Midbrain (tissue), 1 donor: ENCODE data around the gene CLEC1A.

Experiments
- DNase-seq: peaks from one replicate; lab custom pipeline; 2025; lab: John Stamatoyannopoulos, UW

CLEC1A gene, protein sequence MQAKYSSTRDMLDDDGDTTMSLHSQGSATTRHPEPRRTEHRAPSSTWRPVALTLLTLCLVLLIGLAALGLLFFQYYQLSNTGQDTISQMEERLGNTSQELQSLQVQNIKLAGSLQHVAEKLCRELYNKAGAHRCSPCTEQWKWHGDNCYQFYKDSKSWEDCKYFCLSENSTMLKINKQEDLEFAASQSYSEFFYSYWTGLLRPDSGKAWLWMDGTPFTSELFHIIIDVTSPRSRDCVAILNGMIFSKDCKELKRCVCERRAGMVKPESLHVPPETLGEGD

GRCh38 chr12:10098791-10099190, at the start of gene CLEC1A:
TSS of gene CLEC1A (minus strand) at chr12:10098985. CDS start at chr12:10098922, 63 bp downstream.
- DNase-seq: no peak

DNA sequence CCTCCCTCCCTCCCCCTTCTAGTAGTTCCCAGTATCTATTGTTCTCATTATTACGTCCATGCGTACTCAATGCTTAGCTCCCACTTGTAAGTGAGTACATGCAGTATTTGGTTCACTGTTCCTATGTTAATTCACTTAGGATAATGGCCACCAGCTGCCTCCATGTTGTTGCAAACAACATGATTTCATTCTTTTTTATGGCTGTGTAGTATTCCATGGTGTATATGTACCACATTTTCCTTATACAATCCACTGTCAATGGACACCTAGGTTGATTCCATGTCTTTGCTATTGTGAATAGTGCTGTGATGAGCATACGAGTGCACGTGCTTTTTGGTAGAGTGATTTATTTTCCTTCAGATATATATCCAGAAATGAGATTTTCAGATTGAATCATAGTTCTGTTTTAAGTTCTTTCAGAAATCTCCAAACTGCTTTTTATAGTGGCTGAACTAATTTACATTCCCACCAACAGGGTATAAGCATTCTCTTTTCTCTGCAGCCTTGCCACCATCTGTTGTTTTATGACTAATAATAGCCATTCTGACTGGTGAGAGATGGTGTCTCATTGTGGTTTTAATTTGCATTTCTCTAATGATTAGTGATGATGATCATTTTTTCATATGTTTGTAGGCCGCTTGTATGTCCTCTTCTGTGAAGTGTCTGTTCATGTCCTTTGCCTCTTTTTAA, 49.1 kb upstream of the CLEC1A start:
- DNase-seq: no peak

DNA sequence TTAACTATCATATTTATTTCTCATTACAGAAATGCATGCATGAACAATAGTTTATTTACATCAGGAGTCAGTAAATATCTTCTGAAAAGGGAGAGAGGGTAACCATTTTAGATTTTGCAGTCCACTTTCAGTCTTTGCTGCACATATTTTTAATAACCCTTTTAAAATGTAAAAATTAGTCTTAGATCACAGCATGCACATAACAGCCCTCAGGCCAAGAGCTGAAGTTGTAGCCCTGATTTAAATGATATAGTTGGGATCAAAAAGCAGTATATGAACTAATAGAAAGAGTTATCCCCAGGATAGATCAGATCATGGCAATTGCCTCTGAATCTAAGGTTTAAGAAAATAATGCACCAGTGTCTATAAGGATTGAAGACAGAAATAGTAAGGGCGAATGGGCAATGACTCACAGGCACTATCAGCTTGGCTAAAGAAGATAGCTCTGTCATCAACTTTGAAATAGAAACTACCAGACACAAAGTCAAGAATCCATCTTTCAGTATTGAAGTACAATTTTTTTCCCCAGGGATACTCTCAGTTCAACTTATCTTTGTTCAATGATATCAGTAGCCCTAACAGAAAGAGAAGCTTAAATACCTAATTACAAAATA, 44.3 kb upstream of the CLEC1A start:
- no peak for DNase-seq

- DNase-seq: peak; percentile 38
Measured at GRCh38 chr12:10140001-10140400, 41.2 kb upstream of the CLEC1A start.

- DNase-seq: no peak
Measured at GRCh38 chr12:10136637-10137205, 37.9 kb upstream of the CLEC1A start.

DNA sequence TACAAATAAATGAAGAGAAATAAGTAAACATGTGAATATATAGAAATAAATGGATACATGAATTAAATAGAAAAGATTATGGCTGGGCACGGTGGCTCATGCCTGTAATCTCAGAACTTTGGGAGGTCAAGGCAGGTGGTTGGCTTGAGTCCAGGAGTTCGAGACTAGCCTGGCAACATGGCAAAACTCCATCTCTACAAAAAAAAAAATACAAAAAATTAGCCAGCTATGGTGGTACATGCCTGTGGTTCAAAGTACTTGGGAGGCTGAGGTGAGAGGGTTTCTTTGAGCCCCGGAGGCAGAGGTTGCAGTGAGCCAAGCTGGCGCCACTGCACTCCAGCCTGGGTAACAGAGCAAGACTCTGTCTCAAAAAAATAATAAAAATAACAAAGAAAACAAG, 36.3 kb upstream of the CLEC1A start:
- no peak for DNase-seq

DNA sequence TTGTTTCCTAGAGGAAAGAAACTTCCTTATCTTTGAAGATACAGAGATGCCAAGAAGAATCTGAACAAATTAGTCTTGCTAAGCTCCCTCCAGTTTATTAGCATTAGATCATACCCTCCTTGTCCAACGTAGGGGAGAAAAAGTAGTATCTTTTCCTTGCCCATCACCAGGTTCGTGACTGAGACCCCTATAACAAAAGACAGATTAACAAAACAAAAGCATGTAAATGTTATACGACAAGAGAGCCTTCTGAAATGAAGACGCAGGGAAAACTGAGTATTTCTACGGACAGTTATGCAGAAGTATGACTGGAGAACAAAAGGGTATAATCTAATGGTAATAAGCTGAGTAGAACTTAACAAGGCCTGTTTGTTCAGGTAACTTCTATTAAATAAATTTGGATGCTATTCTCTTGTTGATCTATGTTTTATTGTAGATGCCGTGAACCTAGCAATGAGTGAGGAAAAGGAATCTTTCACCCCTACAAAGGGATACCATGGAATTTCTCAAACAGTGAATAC, 34.1 kb upstream of the CLEC1A start:
- DNase-seq: no peak

GRCh38 chr12:10131111-10131690, 32.4 kb upstream of the CLEC1A start:
- peak; percentile 13 for DNase-seq

DNA sequence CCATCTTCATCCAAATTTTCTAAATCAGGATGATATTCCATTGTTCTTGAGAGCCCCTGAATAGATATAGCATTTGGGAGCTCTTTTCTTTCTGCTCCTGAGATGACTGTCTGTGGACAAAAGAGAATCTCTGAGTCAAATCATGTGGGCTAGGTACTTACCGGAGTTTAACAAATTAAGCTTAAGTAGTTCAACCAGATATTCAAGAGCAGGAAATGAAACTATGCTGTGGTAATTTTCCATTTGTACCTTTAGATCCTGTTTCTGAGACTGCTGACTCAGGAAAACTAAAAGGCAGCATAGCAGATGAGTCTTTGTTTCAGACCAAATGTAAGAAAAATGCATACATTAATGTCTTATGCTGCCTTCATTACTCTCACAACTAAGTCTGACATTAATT, 31.3 kb upstream of the CLEC1A start, which contains the start of gene CLEC7A:
Gene CLEC7A, minus strand, starts transcription at position 158 of the 400 bp plus-strand sequence. Its CDS starts 117 bp downstream, at position 41.
- DNase-seq: no peak

- no peak for DNase-seq
Measured at GRCh38 chr12:10128687-10129086, 29.9 kb upstream of the CLEC1A start.

- DNase-seq: no peak
Measured at GRCh38 chr12:10126413-10126812, 27.6 kb upstream of the CLEC1A start.

DNA sequence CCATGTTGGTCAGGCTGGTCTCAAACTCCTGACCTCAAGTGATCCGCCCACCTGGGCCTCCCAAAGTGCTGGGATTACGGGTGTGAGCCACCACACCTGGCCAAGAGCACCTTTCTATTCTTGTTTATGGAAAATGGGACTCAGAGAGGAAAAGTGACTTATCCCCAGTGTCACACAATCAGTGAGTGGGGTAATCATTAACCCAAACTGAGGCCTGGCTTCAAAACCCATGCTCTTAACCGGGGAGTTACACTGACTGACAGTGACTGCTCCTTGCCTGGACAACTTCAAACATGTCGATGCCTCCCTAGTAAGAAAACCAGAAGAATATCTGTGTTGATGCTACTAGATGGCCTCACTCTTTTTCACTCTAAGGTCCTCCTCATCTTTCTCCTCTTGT, 23.9 kb upstream of the CLEC1A start:
- DNase-seq: no peak

DNA sequence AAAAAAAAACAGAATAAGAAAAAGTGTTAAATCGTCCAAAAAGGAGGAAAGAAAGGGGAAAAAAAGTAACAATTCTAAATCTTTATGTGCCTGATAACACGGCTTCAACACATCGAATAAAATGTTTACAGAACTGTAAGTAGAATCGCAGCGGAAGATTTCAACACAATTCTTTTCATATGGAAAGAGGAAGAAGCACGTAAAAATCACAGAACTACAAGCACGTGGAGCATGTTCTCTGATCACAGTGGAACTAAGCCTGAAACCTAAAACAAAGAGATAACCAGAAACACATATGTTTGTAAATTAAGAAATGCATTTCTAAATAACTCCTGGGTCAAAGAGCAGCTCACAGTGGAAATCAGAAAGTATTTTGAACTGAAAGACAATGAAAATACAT, 22.5 kb upstream of the CLEC1A start:
- peak; percentile 3 for DNase-seq

DNA sequence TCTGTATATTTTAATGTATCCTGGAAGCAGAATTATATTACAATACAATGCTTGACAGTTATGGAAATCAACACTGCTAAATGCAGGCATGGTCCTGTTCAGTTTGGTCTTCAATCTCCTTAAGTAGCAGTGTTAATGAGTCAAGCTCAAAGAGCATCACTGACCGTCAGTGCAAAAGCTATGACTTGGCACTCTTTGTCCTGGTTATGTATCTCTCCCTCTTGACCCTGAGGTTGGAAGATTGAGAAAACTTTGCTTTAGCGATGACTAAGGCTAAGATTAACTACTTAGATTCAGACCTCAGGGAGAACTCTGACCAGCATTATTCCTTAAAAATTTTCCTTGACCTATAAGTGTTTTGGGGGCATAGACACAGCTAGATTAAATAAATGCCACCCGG, 20.3 kb upstream of the CLEC1A start:
- no peak for DNase-seq

- no peak for DNase-seq
Measured at GRCh38 chr12:10115890-10116289, 17.1 kb upstream of the CLEC1A start.

DNA sequence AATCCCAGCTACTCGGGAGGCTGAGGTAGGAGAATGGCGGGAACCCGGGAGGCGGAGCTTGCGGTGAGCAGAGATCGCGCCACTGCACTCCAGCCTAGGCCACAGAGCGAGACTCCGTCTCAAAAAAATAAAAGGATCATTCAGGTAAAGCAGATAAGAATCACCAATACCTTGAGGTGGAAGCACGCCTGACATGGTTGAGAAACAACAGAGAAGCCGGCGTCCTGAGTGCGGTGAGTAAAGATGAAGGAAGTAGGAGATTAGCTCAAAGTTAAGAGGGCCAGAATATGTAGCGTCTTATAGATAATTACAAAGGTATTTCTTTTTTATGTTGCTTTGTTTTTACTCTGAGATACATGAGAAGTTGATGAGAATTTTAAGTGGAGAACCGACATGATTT, 16.5 kb upstream of the CLEC1A start:
- no peak for DNase-seq

GRCh38 chr12:10113920-10114319, 15.1 kb upstream of the CLEC1A start:
- no peak for DNase-seq

DNA sequence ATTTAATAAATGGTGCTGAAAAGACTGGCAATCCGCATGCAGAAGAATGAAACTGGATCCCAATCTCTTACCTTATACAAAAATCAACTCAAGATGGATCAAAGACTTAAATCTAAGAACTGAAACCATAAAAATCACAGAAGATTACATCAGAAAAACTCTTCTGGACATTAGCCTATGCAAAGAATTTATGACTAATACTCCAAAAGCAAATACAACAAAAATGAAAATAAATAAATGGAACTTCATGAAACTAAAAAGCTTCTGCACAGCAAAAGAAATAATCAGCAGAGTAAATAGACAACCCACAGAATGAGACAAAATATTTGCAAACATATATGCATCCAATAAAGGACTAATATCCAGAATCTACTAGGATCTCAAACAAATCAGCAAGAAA, 14.3 kb upstream of the CLEC1A start:
- no peak for DNase-seq

DNA sequence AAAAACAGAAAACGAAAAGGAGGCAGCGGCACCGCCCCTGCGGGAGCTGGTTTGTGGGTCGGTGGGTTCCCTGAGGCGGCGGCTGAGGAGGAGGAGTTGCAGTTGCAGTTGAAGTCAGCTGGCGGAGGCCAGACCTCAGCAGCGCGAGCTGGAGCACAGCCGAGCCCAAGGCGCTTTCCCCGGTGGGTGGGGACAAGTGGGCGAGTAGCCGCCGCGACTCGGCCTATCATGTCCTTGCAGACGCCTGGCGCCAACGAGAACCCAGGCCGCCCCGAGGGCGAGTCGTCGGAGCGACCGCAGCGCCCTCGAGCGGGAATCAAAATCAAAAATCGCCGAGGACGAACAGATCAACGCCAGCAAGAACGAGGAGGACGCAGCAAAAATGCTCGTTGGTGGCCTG, 12.7 kb upstream of the CLEC1A start:
- no peak for DNase-seq

- DNase-seq: no peak
Measured at GRCh38 chr12:10110256-10110844, 11.6 kb upstream of the CLEC1A start.

GRCh38 chr12:10102322-10102721, 3.5 kb upstream of the CLEC1A start:
- no peak for DNase-seq
